CD4-positive, alpha-beta T cell (primary cell): Measurements from ENCODE around the gene SYTL2. TPM values are rescaled to one million over a fixed set of nuclear protein-coding genes. Genes with fewer than 3 reads are reported as not detected.

Source experiments
- ATAC-seq: fragments of 200-7000 bp; cut with Tn5 transposase; one replicate; pipeline ENCODE4 v1.10.0; 2022; ENCODE audit warnings: mild to moderate bottlenecking; ENCODE audit not compliant: poor library complexity
- CTCF ChIA-PET: fragments of 350-600 bp; sonication (Branson Sonifier 250); formaldehyde crosslinking; loops from one replicate; lab custom pipeline; 2021; ENCODE audit warnings: antibody characterized with exemption, inconsistent platforms; lab: Charles Lee
- POLR2A ChIA-PET: fragments of 350-600 bp; sonication (Branson Sonifier 250); formaldehyde crosslinking; loops from one replicate; lab custom pipeline; 2021; ENCODE audit warnings: antibody characterized with exemption, inconsistent platforms; lab: Charles Lee
- DNase-seq, 14 experiments: peaks; one replicate each; pipeline ENCODE4 v3.0.0-alpha.2; 2013 to 2020; ENCODE audit warnings: mixed read lengths in 2 of 14
- H3K27ac ChIP-seq, 2 donors: one replicate each; pipeline versions ENCODE4 v1.5.1 to v1.7.0; 2013; ENCODE audit warnings: low read length in 2 of 2, low read depth in 1 of 2, mild to moderate bottlenecking in 1 of 2
- H3K27me3 ChIP-seq, 2 experiments: 1 replicate in 1 of 2; 2 replicates in 1 of 2; pipeline versions ENCODE4 v1.6.1 to v1.7.0; 2013; ENCODE audit warnings: low read length in 2 of 2, control low read depth in 1 of 2, mild to moderate bottlenecking in 1 of 2, moderate library complexity in 1 of 2; ENCODE audit not compliant: insufficient read depth in 2 of 2, control insufficient read depth in 1 of 2
- H3K36me3 ChIP-seq: one replicate; pipeline ENCODE4 v1.6.1; 2013; ENCODE audit warnings: low read length, control low read depth; ENCODE audit not compliant: insufficient read depth
- H3K4me1 ChIP-seq: one replicate; pipeline ENCODE4 v1.6.1; 2013; ENCODE audit warnings: low read length, control low read depth; ENCODE audit not compliant: insufficient read depth
- H3K4me3 ChIP-seq: one replicate; pipeline ENCODE4 v1.5.1; 2013; ENCODE audit warnings: mild to moderate bottlenecking, low read length, moderate library complexity
- H3K9me3 ChIP-seq, 2 experiments: 1 replicate in 1 of 2; 2 replicates in 1 of 2; pipeline versions ENCODE4 v1.6.1 to v1.7.0; 2013; ENCODE audit warnings: low read length in 2 of 2, mild to moderate bottlenecking in 2 of 2, control low read depth in 1 of 2, moderate library complexity in 1 of 2; ENCODE audit not compliant: control insufficient read depth in 1 of 2, insufficient read depth in 1 of 2
- H3K27ac Mint-ChIP-seq: one replicate; pipeline ENCODE4 v1.8.0; 2020; ENCODE audit warnings: mixed read lengths
- H3K27me3 Mint-ChIP-seq: one replicate; pipeline ENCODE4 v1.8.0; 2021; ENCODE audit warnings: mixed read lengths
- H3K36me3 Mint-ChIP-seq: one replicate; pipeline ENCODE4 v1.8.0; 2021; ENCODE audit warnings: low read depth, mixed read lengths
- H3K4me1 Mint-ChIP-seq: one replicate; pipeline ENCODE4 v1.8.0; 2021; ENCODE audit warnings: low read depth, mixed read lengths
- H3K4me3 Mint-ChIP-seq: one replicate; pipeline ENCODE4 v1.8.0; 2020; ENCODE audit warnings: mild to moderate bottlenecking, mixed read lengths
- H3K9me3 Mint-ChIP-seq: one replicate; pipeline ENCODE4 v1.8.0; 2020; ENCODE audit warnings: mixed read lengths
- intact Hi-C, 2 experiments: fragments of 100-400 bp; cut with DNase I in 1 of 2; cut with micrococcal nuclease in 1 of 2; formaldehyde crosslinking; loops; one replicate each; pipeline versions ENCODE4 v1.15.1 to v1.9.0; 2023 to 2025; cut with DNase I, micrococcal nuclease
- total RNA-seq, 174 experiments: library from RNA in 2 of 174; stranded (reverse) in 2 of 174; gene quantifications; one replicate each; pipeline ENCODE4 v1.2.3 and lab custom pipeline; 2021 to 2026
- TF ChIP-seq, protein P1 (sequence below): fragments of 200-600 bp; IDR thresholded peaks from one replicate; pipeline ENCODE4 v1.8.0; 2022; ENCODE audit warnings: antibody characterized with exemption, mild to moderate bottlenecking

Gene SYTL2
- total RNA-seq, 2 experiments from 2014 or later, result 35.4 to 36.7 TPM

DNA sequence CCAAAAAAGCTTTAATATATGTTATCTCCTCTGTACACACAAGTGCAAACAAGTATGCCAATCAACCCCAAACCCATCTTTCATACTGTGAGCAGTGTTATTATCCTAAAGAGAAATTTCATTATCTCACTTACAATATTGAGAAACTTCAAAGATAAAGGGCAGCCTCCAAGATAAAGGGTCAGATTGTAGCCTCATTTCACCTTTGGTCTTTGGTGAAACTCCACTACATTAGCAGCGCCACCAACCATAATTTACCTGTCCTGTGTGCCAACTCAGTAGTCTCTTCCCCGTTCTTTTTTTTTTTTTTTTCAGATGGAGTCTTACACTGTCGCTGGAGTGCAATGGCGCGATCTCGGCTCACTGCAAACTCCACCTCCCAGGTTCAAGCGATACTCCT, 9.4 kb downstream of the SYTL2 start:
- Histone ChIP-seq H3K4me1 (peaks cover 4% of the 10 kb centered on the region), H3K36me3 (no peaks in the 10 kb centered on the region), H3K9me3 (no peaks in the 10 kb centered on the region), H3K27ac (no peak overlapping the region), H3K27me3 (no peaks in the 10 kb centered on the region), H3K4me3 (no peak overlapping the region)
- TF ChIP-seq, protein P1, sequence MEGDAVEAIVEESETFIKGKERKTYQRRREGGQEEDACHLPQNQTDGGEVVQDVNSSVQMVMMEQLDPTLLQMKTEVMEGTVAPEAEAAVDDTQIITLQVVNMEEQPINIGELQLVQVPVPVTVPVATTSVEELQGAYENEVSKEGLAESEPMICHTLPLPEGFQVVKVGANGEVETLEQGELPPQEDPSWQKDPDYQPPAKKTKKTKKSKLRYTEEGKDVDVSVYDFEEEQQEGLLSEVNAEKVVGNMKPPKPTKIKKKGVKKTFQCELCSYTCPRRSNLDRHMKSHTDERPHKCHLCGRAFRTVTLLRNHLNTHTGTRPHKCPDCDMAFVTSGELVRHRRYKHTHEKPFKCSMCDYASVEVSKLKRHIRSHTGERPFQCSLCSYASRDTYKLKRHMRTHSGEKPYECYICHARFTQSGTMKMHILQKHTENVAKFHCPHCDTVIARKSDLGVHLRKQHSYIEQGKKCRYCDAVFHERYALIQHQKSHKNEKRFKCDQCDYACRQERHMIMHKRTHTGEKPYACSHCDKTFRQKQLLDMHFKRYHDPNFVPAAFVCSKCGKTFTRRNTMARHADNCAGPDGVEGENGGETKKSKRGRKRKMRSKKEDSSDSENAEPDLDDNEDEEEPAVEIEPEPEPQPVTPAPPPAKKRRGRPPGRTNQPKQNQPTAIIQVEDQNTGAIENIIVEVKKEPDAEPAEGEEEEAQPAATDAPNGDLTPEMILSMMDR, result no peak
- Mint-ChIP-seq H3K4me1 (peaks cover 45% of the 10 kb centered on the region), H3K27me3 (no peaks in the 10 kb centered on the region), H3K27ac (no peak overlapping the region), H3K9me3 (no peaks in the 10 kb centered on the region), H3K4me3 (no peak overlapping the region), H3K36me3 (peaks cover 6% of the 10 kb centered on the region)
- ChIA-PET POLR2A (interaction anchor here (1.3 kb wide), 1 partner anchor 136 kb away, joined by 3 read pairs; the partner anchor contains the start of gene CREBZF), CTCF (interaction anchor here (0.9 kb wide), 1 partner anchor 35 kb away, joined by 3 read pairs; no protein-coding TSS in a partner anchor)
- ATAC-seq (no peak), DNase-seq (no peak)
- intact Hi-C loops, result no loop called here

DNA sequence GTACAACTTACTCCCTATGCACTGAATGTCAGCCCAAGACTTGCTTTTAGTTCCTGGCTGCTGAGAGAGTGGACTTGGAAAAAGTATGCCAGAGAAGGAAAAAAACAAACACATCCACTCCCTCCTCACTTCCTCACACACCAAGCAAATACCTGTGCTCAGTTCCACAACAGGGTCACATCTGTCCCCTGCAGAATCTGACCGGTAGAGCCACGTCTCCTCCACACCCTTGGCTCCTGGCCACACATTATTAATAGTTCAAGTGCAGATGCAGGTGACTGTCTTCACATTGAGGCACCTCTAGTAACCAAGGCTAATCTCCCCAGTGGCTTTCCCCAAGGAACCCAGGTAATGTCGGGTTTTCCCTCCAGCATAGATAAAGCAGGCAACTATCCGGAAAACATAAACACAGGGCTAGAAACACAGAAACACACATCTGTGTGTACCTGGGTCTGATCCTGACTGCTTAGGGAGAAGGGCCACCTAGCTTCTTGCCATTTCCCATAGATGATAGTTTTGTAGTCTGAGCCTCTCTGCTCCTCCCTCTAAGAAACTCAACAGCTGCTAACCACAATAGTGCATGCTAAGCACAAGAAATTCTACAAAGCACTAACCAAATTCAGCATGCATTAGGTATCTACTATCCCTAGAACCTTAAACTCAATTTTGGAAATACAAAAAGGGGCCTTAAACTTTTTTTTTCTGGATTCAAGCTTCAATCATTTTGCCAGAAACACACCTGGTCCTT, 10.2 kb downstream of the SYTL2 start:
- H3K4me1 ChIP-seq, result peaks cover 4% of the 10 kb centered on the region
- Mint-ChIP-seq H3K36me3 (peaks cover 6% of the 10 kb centered on the region), H3K27me3 (no peaks in the 10 kb centered on the region), H3K9me3 (no peaks in the 10 kb centered on the region), H3K4me1 (peaks cover 46% of the 10 kb centered on the region), H3K4me3 (no peak overlapping the region), H3K27ac (no peak overlapping the region)
- POLR2A ChIA-PET, result no interaction called here
- H3K36me3 ChIP-seq, result no peaks in the 10 kb centered on the region
- H3K27me3 ChIP-seq, result no peaks in the 10 kb centered on the region
- intact Hi-C loops, result no loop called here
- H3K4me3 ChIP-seq, result no peak overlapping the region
- ATAC-seq (no peak), DNase-seq (no peak)
- TF ChIP-seq, protein P1, result no peak
- H3K9me3 ChIP-seq, result no peaks in the 10 kb centered on the region
- CTCF ChIA-PET, result interaction anchor here (0.9 to 1.6 kb wide), 2 partner anchors 9 to 34 kb away, joined by 3 to 6 read pairs; no protein-coding TSS in a partner anchor
- H3K27ac ChIP-seq, result no peak overlapping the region

DNA sequence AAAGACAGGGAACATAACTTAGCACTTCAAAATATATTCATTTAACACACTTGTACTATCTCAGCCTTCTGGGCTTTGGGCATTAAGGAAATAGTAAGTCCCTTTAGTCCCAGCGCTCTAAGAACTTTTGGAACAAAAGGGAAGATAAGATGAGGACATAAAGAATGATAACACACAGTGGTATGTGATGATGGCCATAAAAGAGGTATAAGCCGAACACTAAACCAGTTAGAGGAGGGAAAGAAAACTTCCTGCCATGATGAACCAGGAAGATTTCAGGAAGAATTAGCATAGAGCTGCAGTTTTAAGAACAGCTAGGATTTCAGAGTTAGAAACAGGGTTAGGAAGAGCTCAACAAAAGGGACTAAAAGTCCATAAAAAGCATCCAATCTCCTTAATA, 11.8 kb downstream of the SYTL2 start:
- H3K9me3 Mint-ChIP-seq, result no peaks in the 10 kb centered on the region
- no peak for ATAC-seq
- TF ChIP-seq, protein P1, result no peak
- H3K4me1 Mint-ChIP-seq, result peaks cover 55% of the 10 kb centered on the region
- H3K36me3 Mint-ChIP-seq, result peaks cover 6% of the 10 kb centered on the region
- POLR2A ChIA-PET, result interaction anchor here (1.2 kb wide), 1 partner anchor 10 kb away, joined by 3 read pairs; no protein-coding TSS in a partner anchor
- no peak overlapping the region for H3K4me3 ChIP-seq
- no peak overlapping the region for H3K27ac ChIP-seq
- intact Hi-C loops, result no loop called here
- H3K27me3 Mint-ChIP-seq, result no peaks in the 10 kb centered on the region
- no peak overlapping the region for H3K27ac Mint-ChIP-seq
- peaks cover 4% of the 10 kb centered on the region for H3K4me1 ChIP-seq
- CTCF ChIA-PET, result interaction anchor here (1.6 kb wide), 1 partner anchor 10 kb away, joined by 6 read pairs; no protein-coding TSS in a partner anchor
- no peaks in the 10 kb centered on the region for H3K36me3 ChIP-seq
- H3K4me3 Mint-ChIP-seq, result no peak overlapping the region
- no peaks in the 10 kb centered on the region for H3K9me3 ChIP-seq
- DNase-seq, result no peak
- no peaks in the 10 kb centered on the region for H3K27me3 ChIP-seq
